ENCODE data around the gene RITA1.

Gene RITA1

DNA sequence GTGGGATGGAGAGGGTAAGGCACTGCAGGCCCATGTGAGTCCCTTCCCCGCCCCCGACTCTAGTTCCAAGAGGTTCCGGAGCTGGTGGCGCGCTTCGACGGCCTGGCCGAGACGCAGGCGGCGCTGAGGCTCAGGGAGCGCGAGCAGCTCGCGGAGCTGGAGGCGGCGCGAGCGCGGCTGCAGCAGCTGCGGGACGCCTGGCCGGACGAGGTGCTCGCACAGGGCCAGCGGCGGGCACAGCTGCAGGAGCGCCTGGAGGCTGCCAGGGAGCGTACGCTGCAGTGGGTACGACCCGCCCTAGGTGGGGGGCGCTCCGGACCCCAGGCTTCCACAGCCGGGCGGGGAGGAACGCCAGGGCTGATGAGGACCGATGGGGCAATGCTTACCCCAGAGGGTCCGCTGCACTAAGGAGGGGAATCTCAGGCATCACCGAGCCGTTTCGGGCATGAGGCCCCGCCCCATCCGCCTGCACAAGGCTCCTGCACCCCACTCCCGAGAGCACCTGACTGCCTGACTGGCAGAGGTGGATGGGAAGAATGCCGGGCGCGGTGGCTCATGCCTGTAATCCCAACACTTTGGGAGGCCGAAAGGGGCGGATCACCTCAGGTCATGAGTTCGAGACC lies 31.1 kb upstream of the RITA1 start:
- DNase-seq: peak; percentile 36

- no peak for DNase-seq
Observed at GRCh38 chr12:113155060-113155459, 30.5 kb upstream of the RITA1 start.

GRCh38 chr12:113155646-113156045 lies 29.9 kb upstream of the RITA1 start:
- DNase-seq: no peak

GRCh38 chr12:113157218-113157859 lies 28.2 kb upstream of the RITA1 start:
- DNase-seq: no peak

- DNase-seq: no peak
Observed at GRCh38 chr12:113158439-113159203, 26.9 kb upstream of the RITA1 start.

- no peak for DNase-seq
Observed at GRCh38 chr12:113159937-113160336, 25.6 kb upstream of the RITA1 start.

- peak; percentile 83 for DNase-seq
Observed at GRCh38 chr12:113161415-113162016, 24.0 kb upstream of the RITA1 start.

DNA sequence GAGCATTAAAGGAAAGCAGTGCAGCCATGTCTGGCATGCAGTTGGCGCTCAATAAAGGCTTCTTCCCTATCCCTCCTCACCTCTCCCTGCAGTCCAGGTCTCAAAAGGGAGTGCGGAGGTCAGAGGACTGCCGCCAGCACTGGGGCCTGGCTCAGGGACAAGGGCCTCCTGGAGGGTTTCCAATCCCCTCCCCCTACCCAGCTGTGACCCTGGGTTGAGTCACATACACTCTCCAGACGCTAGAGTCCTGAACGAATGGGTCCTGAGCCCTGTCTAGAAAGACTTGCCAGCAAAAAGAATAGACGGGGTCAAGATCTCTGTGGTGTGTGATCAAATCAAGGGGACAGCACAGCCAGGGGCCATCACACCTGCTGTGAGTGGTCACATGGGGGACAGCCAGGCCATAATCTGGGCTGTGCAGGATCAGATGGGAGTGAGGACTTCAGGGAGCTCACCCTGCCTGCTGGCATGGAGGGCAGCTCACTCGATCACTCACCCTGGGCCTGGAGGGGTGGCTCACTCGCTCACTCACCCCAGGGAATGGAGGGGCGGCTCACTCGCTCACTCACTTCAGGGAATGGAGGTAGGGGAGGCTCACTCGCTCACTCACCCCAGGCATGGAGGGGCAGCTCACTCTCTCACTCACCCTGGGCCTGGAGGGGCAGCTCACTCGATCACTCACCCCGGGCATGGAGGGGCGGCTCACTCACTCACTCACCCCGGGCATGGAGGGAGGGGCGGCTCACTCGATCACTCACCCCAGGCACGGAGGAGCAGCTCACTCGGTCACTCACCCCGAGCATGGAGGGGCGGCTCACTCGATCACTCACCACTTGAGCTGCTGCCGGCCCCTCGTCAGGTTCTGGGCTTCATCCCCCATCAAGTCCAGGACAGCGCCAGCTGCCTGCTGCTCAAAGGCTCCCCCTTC lies 23.2 kb upstream of the RITA1 start:
- DNase-seq: no peak

- no peak for DNase-seq
Observed at GRCh38 chr12:113163030-113163360, 22.5 kb upstream of the RITA1 start.

DNA sequence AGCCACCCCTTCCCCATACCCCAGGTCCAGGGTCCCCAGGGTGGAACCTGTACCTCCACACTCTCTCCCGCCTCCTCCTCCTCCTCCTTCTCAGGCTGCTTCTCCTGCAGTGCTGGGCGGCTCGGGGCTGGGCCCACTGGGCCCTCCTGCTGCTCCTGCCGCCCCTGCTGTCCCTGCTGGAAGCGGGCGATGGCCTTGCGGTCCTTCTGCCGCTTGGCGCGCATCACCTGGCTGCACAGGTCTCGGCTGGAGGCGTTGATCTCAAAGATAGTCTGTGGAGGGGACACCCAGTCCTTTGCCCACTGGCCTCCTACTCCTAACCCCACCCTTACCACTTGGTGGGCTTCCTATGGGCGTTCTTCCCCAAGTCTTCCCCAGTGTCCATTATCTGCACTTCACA lies 21.5 kb upstream of the RITA1 start:
- DNase-seq: no peak

GRCh38 chr12:113165521-113166450 lies 19.7 kb upstream of the RITA1 start:
- no peak for DNase-seq

- no peak for DNase-seq
Observed at GRCh38 chr12:113167868-113168267, 17.7 kb upstream of the RITA1 start.

DNA sequence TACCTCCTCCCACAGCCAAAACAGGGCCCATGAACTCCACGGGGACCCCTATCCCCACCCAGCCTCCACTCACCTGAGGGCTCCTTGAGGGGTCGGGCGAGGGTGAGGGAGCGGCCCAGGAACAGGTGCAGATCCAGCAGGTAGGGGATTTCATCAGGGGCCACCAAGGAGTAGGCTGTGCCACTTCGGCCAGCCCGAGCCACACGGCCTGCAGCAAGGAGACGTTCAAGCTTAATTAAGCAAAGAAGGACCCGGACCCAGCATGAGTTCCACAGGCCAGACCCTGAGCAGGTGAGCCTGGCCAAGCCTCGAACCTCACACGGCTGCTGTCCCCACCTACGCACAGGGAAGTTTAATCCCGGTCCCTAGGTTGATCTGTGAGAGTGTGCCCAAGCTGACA lies 15.8 kb upstream of the RITA1 start:
- no peak for DNase-seq

- no peak for DNase-seq
Observed at GRCh38 chr12:113170457-113170856, 15.1 kb upstream of the RITA1 start.

- DNase-seq: no peak
Observed at GRCh38 chr12:113170926-113171325, 14.6 kb upstream of the RITA1 start.

DNA sequence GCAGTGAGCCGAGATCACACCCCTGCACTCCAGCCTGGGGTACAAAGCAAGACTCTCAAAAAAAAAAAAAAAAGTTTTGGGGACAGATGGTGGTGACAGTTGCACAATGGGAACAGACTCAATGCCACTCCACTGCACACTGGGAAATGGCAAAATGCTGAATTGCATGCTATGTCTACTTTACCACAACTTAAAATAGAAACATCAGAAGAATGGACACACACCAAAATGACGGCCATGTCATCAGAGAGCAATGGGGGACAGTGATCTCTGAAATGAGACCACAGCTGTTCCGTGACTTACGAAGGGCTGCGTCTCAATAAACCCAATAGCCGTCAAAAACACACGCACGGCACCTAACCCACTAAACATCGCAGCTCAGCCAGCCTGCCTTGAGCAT lies 14.0 kb upstream of the RITA1 start:
- DNase-seq: no peak

- no peak for DNase-seq
Observed at GRCh38 chr12:113172185-113172584, 13.3 kb upstream of the RITA1 start.

DNA sequence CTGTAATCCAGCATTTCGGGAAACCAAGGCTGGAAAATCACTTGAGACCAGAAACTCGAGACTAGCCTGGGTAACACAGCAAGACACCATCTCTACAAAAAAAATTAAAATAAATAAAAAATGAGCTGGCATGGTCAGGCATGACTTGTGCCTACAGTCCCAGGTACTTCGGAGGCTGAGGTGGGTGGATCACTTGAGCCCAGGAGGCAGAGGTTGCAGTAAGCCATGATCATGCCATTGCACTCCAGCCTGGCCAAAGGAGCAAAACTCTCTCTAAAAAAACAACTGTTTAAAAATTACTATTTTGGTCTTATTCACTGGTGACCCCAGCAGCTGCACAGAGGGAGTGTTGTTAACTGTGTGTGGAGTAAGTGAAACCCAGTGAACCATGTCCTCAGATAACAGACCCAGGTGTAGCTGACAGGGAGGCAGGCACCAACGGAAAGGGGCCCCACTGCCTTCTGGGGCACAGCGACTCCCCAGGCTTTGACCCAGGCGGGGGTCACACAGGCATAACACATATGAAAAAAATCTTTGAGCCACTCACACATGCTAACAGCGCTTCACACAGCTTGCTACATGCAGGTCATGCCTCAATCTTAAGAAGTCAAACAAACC lies 12.3 kb upstream of the RITA1 start:
- DNase-seq: no peak

DNA sequence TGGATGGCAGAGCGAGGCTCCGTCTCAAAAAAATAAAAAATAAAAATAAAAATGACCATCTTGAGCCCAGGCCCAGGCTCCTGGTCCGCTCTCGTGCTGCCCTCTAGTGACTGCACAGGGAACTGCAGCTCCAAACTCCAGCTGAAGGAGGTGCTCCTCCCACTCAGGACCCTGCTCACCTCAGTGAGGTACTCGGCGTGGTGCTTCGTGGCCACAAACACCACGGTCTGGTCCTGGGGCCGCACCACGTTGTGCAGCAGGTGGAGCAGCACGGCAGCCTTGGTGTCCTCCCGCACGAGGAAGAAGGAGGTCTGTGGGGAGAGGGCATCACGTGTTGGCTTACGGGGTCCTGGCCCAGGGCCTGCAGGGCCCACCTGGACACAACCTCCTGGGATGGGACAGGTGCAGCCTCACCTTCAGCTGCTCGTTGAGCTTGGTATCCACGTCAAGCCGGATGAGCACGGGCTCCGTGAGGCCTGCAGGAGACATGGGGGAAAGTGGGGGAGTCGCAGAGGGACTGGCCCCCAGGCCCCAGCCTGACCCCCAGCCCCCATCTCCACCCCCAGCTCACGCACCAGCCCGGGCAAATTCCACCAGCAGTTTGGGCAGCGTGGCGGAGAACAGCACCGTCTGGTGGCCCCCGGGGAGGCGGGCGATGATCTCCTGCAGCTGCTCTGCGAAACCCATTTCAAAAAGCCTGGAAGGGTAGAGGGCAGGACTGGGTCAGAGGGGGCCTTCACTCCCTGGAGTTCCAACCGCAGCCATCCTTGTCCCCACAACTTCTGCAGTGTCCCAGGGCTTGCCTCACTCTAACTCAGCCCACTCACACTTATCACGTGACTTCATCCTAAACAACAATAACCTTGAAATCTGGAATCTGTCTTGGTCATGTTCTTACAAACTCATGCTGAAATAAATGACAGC lies 10.8 kb upstream of the RITA1 start:
- DNase-seq: peak; percentile 7

- DNase-seq: no peak
Observed at GRCh38 chr12:113179023-113179422, 6.5 kb upstream of the RITA1 start.

All from DMS153 (cell line).